ENCODE data around the gene TNKS1BP1.

- TF ChIP-seq CTCF (IDR thresholded peaks at IDR 0.05; ENCODE audit: poor library complexity) (no peak), EZH2 (IDR thresholded peaks at IDR 0.05; ENCODE audit: borderline replicate concordance) (no peak), EZH2phosphoT487 (IDR thresholded peaks at IDR 0.05; ENCODE audit: low read depth, severe bottlenecking, unreplicated experiment) (no peak)
Measured at GRCh38 chr11:57283231-57283990, 41.3 kb downstream of the TNKS1BP1 start.
